A549 (cell line): Measurements from ENCODE around the gene WDCP. TPM values are rescaled to one million over a fixed set of nuclear protein-coding genes. Genes with fewer than 3 reads are reported as not detected.
A peak's percentile ranks its signal among the peaks of the same experiment; 100 is the strongest.

Experiments used
- ATAC-seq, 2 experiments: fragments of 200-7000 bp in 1 of 2; fragments of >200 bp in 1 of 2; cut with Nextera tagmentation in 1 of 2; cut with Tn5 transposase in 1 of 2; 3 replicates each; pipeline versions ENCODE4 v1.8.0 to v1.9.1; 2018 to 2020; ENCODE audit warnings: mild to moderate bottlenecking in 1 of 2, moderate library complexity in 1 of 2
- CTCF ChIA-PET: fragments of 300-600 bp; sonication (Branson Sonifier 250); formaldehyde crosslinking; extraction: SDS; loops from one replicate; lab custom pipeline; 2021; ENCODE audit warnings: antibody characterized with exemption, inconsistent platforms; lab: Yijun Ruan, JAX
- POLR2A ChIA-PET: fragments of 350-600 bp; formaldehyde crosslinking; extraction: SDS; loops from one replicate; lab custom pipeline; 2021; ENCODE audit warnings: antibody characterized with exemption, inconsistent platforms; lab: Yijun Ruan, JAX
- DNase-seq, 2 experiments: peaks; one replicate each; pipeline versions ENCODE4 v3.0.0 to v3.0.0-alpha.2; 2011 to 2016; ENCODE audit warnings: low read depth in 1 of 2, low spot score in 1 of 2
- FAIRE-seq: peaks from 2 replicates; lab custom pipeline; 2011; peaks lifted over from hg19 to GRCh38; lab: Jason Lieb, UNC
- H3K27ac ChIP-seq, 2 experiments: fragments of >200 bp; sonication (Bioruptor Twin); formaldehyde crosslinking; 3 replicates each; pipeline ENCODE4 v1.5.1; 2016 to 2017
- H3K4me1 ChIP-seq: fragments of >200 bp; sonication (Bioruptor Twin); formaldehyde crosslinking; 3 replicates; pipeline ENCODE4 v1.6.1; 2016
- H3K4me2 ChIP-seq: fragments of >200 bp; sonication (Bioruptor Twin); formaldehyde crosslinking; 3 replicates; pipeline ENCODE4 v1.6.1; 2016
- H3K4me3 ChIP-seq: fragments of >200 bp; sonication (Bioruptor Twin); formaldehyde crosslinking; 3 replicates; pipeline ENCODE4 v1.5.1; 2016
- H3K9me3 ChIP-seq: fragments of >200 bp; sonication (Bioruptor Twin); formaldehyde crosslinking; 3 replicates; pipeline ENCODE4 v1.6.1; 2016
- CBX2 ChIP-seq: fragments of 200-600 bp; sonication (generic); IDR thresholded peaks from 2 replicates; pipeline ENCODE4 v1.6.1; 2016; ENCODE audit warnings: low read depth, mild to moderate bottlenecking, borderline replicate concordance
- CBX8 ChIP-seq: fragments of 200-600 bp; sonication (generic); IDR thresholded peaks from 2 replicates; pipeline ENCODE4 v1.6.1; 2016
- CEBPB ChIP-seq, 2 experiments: fragments of >200 bp in 1 of 2; sonication (Bioruptor Twin) in 1 of 2; formaldehyde crosslinking in 1 of 2; IDR thresholded peaks; 2 replicates each; pipeline ENCODE4 v1.6.1; 2012 to 2016
- GATA3 ChIP-seq: IDR thresholded peaks from 2 replicates; pipeline ENCODE4 v1.6.1; 2012; ENCODE audit warnings: borderline replicate concordance
- HDAC2 ChIP-seq: fragments of 200-600 bp; sonication (generic); IDR thresholded peaks from 2 replicates; pipeline ENCODE4 v1.6.1; 2016
- JUN ChIP-seq, 2 experiments: fragments of >200 bp; sonication (Bioruptor Twin); formaldehyde crosslinking; IDR thresholded peaks; 2 replicates in 1 of 2; 3 replicates in 1 of 2; pipeline ENCODE4 v1.6.1; 2016 to 2017
- JUNB ChIP-seq: fragments of >200 bp; sonication (Bioruptor Twin); formaldehyde crosslinking; IDR thresholded peaks from 2 replicates; pipeline ENCODE4 v1.6.1; 2016
- KDM1A ChIP-seq: fragments of 200-600 bp; sonication (generic); IDR thresholded peaks from 2 replicates; pipeline ENCODE4 v1.6.1; 2016; ENCODE audit warnings: low read depth, mild to moderate bottlenecking
- KDM5A ChIP-seq: fragments of 200-600 bp; sonication (generic); IDR thresholded peaks from 2 replicates; pipeline ENCODE4 v1.6.1; 2016; ENCODE audit warnings: antibody characterized with exemption, mild to moderate bottlenecking
- POLR2AphosphoS2 ChIP-seq: conservative IDR thresholded peaks from 2 replicates; pipeline ENCODE4 v1.6.1; 2012; ENCODE audit warnings: low read length, improper control_type of control experiment, inconsistent platforms
- RFX5 ChIP-seq: fragments of 450-650 bp; IDR thresholded peaks from 2 replicates; pipeline ENCODE4 v1.7.1; 2014; ENCODE audit warnings: antibody characterized with exemption, mild to moderate bottlenecking, moderate library complexity
- RNF2 ChIP-seq: fragments of 200-600 bp; sonication (generic); IDR thresholded peaks from 2 replicates; pipeline ENCODE4 v1.6.1; 2016; ENCODE audit warnings: low read depth, mild to moderate bottlenecking, antibody characterized with exemption, moderate library complexity, borderline replicate concordance
- SMC3 ChIP-seq: fragments of >200 bp; sonication (Bioruptor Twin); formaldehyde crosslinking; IDR thresholded peaks from 3 replicates; pipeline ENCODE4 v1.6.1; 2018; ENCODE audit warnings: inconsistent platforms
- ZFP36 ChIP-seq: fragments of 450-650 bp; IDR thresholded peaks from 2 replicates; pipeline ENCODE4 v1.6.1; 2014; ENCODE audit warnings: borderline replicate concordance; ENCODE audit not compliant: partially characterized antibody
- WGBS: methylation state at CpG from one replicate; pipeline ENCODE4 v1.1.6; 2017; ENCODE audit errors: missing lambda C conversion rate; 5-methylcytosine and 5-hydroxymethylcytosine counted together
- polyA plus RNA-seq, 4 experiments: library from polyadenylated mRNA; depleted of rRNA in 3 of 4; stranded (reverse); fragments of >200 nt; fragmentation: RNase III in 1 of 4; extraction: RNeasy Plus Mini Kit Qiagen cat#74134 plus additional on column Dnase treatment in 1 of 4; gene quantifications; 2 replicates in 3 of 4; 3 replicates in 1 of 4; pipeline ENCODE4 v1.2.3, GENCODE V29; 2011 to 2017
- TF ChIP-seq, protein P1 (sequence below): fragments of 200-600 bp; sonication (generic); IDR thresholded peaks from 2 replicates; pipeline ENCODE4 v1.6.1; 2016; ENCODE audit warnings: antibody characterized with exemption, mild to moderate bottlenecking, moderate library complexity
- TF ChIP-seq, protein P2 (sequence below): IDR thresholded peaks from 2 replicates; pipeline ENCODE4 v1.6.1; 2012; ENCODE audit warnings: low read depth, borderline replicate concordance
- TF ChIP-seq, protein P3 (sequence below): fragments of 250-450 bp; sonication (Bioruptor Pico); IDR thresholded peaks from 2 replicates; pipeline ENCODE4 v1.5.0; 2020; ENCODE audit warnings: low read depth, mild to moderate bottlenecking, moderate library complexity
- TF ChIP-seq, protein P4 (sequence below): fragments of 450-650 bp; IDR thresholded peaks from 2 replicates; pipeline ENCODE4 v1.6.1; 2014; ENCODE audit warnings: antibody characterized with exemption

The WDCP gene
- polyA plus RNA-seq, 2 of the 4 experiments (the other 2 are of a cell fraction), result 12.7 to 20.8 TPM

DNA sequence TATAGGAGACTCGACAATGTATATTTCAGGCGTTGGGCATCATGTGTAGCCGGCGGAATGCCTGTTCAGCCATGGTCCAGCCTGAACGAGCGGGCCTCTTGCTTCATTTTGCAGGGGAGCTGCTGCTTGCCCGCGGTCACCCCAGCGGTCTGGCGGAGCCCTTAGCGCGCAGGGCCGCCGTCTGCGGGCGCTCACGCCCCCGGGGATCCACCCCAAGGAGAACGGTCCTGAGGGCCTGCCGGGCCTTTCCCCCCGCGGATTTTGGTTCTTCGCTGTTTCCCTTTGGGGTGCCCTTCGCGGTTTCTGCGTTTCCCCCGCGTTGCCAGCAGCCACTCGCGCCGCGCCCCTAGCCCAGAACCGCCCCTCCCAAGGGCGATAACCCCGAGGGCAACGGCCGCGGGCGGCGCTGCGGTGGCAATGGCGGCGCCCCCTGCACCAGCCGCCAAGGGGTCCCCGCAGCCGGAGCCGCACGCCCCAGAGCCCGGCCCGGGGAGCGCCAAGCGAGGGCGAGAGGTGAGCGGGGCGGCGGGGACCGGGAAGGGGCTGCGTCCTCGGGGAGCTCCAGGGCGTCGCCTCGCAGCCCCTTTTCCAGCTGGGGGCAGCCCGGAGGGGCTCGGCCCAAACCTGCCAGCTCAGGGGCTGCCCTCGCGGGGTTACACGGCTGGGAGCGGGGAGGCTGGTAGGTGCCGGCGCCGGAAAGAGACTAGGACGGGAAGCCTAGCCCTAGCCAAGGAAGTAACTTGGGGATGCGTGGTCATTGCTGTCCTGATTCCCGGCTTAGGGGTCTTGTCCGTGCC, 37.3 kb downstream of the WDCP start, which contains the start of gene MFSD2B:
Gene MFSD2B, plus strand, starts transcription at position 406 of the 797 bp plus-strand sequence. Its CDS starts 12 bp downstream, at position 418.
- POLR2A ChIA-PET, result no interaction called here
- ATAC-seq (0 out of 6 replicates have a peak, but pooled peaks of 1 of the 2 experiments have one; percentile 2), DNase-seq (no peak)
- H3K4me3 ChIP-seq, result no peak within 1 kb of the TSS
- WGBS, result 97% methylated on average over 74 of the region's 75 CpGs
- TF ChIP-seq SMC3 (no peak), CBX2 (no peak), KDM1A (no peak), CBX8 (no peak), CEBPB (IDR thresholded peaks at IDR 0.05) (no peak), HDAC2 (no peak), JUNB (no peak), POLR2AphosphoS2 (no peak), ZFP36 (no peak), GATA3 (no peak), RFX5 (no peak), RNF2 (no peak), JUN (IDR thresholded peaks at IDR 0.05) (no peak)
- TF ChIP-seq, protein P1, sequence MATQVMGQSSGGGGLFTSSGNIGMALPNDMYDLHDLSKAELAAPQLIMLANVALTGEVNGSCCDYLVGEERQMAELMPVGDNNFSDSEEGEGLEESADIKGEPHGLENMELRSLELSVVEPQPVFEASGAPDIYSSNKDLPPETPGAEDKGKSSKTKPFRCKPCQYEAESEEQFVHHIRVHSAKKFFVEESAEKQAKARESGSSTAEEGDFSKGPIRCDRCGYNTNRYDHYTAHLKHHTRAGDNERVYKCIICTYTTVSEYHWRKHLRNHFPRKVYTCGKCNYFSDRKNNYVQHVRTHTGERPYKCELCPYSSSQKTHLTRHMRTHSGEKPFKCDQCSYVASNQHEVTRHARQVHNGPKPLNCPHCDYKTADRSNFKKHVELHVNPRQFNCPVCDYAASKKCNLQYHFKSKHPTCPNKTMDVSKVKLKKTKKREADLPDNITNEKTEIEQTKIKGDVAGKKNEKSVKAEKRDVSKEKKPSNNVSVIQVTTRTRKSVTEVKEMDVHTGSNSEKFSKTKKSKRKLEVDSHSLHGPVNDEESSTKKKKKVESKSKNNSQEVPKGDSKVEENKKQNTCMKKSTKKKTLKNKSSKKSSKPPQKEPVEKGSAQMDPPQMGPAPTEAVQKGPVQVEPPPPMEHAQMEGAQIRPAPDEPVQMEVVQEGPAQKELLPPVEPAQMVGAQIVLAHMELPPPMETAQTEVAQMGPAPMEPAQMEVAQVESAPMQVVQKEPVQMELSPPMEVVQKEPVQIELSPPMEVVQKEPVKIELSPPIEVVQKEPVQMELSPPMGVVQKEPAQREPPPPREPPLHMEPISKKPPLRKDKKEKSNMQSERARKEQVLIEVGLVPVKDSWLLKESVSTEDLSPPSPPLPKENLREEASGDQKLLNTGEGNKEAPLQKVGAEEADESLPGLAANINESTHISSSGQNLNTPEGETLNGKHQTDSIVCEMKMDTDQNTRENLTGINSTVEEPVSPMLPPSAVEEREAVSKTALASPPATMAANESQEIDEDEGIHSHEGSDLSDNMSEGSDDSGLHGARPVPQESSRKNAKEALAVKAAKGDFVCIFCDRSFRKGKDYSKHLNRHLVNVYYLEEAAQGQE, result no peak
- TF ChIP-seq, protein P2, sequence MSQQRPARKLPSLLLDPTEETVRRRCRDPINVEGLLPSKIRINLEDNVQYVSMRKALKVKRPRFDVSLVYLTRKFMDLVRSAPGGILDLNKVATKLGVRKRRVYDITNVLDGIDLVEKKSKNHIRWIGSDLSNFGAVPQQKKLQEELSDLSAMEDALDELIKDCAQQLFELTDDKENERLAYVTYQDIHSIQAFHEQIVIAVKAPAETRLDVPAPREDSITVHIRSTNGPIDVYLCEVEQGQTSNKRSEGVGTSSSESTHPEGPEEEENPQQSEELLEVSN, result no peak
- TF ChIP-seq, protein P3, sequence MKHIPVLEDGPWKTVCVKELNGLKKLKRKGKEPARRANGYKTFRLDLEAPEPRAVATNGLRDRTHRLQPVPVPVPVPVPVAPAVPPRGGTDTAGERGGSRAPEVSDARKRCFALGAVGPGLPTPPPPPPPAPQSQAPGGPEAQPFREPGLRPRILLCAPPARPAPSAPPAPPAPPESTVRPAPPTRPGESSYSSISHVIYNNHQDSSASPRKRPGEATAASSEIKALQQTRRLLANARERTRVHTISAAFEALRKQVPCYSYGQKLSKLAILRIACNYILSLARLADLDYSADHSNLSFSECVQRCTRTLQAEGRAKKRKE, result no peak
- TF ChIP-seq, all 56 proteins: peak for 0
- CTCF ChIA-PET, result interaction anchor here (1.1 to 2.5 kb wide), 2 partner anchors 23 to 74 kb away, joined by 4 to 12 read pairs; partner anchors contain the start of gene TP53I3
- peaks cover 48% of the 10 kb centered on the region for H3K4me1 ChIP-seq
- no peaks in the 10 kb centered on the region for H3K9me3 ChIP-seq
- FAIRE-seq, result no peak
- peak within 1 kb of the TSS; percentile 67 for H3K4me2 ChIP-seq
- peak within 1 kb of the TSS; percentile 48 to 72 for H3K27ac ChIP-seq

DNA sequence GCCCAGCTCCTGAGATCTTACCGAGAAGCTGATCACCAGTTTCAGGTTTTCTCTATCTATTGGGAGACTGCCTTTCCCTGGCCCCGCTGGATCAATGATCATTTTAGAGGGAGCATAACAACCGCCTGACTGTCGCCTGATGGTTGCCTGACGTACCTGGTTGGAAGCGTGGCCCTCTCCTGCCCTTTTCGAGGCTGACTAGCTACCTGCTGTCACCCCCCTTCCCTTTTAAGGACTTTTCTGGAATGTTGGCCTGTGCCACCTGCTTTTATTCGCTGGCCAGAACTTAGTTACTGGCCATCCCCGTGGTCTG, 37.9 kb downstream of the WDCP start:
- ChIA-PET POLR2A (no interaction called here), CTCF (interaction anchor here (1.1 to 2.5 kb wide), 3 partner anchors 22 to 82 kb away, joined by 4 to 12 read pairs (median 5); partner anchors contain the start of genes ATAD2B and TP53I3)
- WGBS, result 87% methylated on average over 9 of the region's 9 CpGs
- H3K4me1 ChIP-seq, result peaks cover 45% of the 10 kb centered on the region
- ATAC-seq, result no peak; a peak in 1 of 6 replicates
- no peak for DNase-seq
- no peak for FAIRE-seq
- TF ChIP-seq, protein P4, sequence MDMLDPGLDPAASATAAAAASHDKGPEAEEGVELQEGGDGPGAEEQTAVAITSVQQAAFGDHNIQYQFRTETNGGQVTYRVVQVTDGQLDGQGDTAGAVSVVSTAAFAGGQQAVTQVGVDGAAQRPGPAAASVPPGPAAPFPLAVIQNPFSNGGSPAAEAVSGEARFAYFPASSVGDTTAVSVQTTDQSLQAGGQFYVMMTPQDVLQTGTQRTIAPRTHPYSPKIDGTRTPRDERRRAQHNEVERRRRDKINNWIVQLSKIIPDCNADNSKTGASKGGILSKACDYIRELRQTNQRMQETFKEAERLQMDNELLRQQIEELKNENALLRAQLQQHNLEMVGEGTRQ, result no peak
- no peak for TF ChIP-seq KDM5A
- TF ChIP-seq, all 56 proteins: peak for 0
- peak overlapping the region; percentile 67 for H3K4me2 ChIP-seq
- no peaks in the 10 kb centered on the region for H3K9me3 ChIP-seq
- peak overlapping the region; percentile 48 to 72 for H3K27ac ChIP-seq
- H3K4me3 ChIP-seq, result no peak overlapping the region
